NCI-H510A (cell line): ENCODE data around the gene SLC31A2.

Experiments
- DNase-seq: peaks from one replicate; lab custom pipeline; 2025; lab: John Stamatoyannopoulos, UW

The SLC31A2 gene

DNA sequence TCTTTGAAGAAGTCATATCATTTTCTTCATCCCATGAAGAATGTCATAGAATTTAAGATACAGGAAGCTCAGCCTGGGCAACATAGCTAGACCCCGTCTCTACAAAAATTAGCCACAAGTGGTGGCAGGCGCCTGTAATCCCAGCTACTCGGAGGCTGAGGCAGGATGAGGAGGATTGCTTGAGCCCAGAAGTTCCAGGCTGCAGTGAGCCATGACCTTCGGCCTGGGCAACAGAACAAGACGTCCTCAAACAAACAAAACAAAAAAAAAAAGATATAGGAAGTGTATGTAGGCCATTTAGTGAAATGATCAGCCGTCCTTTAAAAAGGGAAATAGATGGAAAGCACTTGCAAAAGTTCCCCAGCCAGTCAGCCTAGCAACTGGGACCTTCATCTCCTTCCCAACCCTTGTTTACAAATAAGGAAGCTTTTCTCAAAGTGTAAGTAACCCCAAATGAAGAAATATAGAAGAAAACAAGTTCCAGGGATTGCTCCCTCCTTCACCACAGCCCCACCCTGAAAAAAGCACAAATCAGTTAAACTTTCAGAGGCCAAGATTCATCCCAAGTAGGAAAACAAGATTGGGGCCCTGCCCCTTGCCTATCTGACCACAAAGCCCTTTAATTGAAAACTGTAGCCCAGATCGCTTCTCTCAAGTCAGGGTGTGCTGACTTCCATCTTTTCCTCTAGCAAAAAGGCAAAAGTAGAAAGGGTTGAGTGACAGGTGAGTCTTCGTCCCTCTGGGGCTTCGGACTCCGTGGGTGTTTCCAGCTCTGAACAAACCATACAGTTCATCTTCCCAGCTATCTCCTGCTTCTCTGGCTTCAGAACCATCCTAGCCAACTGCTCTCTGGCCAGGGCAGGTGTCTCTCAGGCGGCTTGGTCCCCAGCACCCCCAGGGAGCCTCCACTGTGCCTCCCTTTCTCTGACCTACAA is 1.2 kb downstream of the SLC31A2 start:
- DNase-seq, result no peak

DNA sequence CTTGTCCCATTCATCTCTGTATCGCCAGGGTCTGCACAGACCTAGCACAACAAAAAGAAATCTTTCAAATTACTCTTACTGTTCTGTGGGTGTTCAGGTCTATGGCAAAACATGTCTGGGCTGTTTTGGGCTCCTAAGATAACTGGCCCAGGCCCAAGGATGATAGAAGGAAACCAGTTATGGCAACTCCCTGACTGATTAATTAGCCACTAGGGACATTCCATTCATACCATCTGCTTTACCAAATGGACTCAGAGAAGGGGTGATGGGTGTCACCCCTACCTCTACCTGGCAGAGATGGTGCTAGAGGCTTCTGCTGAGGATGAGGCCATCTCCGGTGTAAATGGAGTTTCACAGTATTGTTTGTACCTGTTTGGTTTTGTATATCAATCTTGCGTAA is 1.9 kb downstream of the SLC31A2 start:
- DNase-seq, result no peak

DNA sequence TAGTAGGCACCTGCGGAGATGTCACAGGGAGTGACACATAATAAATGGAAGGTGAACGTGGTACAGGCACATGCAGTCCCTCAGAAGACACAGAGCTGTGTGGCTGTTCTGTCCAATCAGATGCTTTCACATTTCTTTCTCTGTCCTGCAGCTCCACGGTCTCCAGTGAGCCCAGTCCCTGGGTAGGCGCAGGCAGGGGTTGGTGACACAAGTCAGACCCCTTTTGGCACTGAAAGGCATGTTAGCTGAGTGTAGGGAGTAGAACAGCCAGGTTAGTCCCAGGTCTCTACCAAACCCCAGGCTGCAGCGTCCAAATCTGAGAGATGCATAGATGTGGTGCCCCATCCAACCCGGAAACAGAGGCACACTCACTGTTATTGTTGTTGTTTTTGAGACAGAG is 2.8 kb downstream of the SLC31A2 start:
- DNase-seq, result no peak

DNA sequence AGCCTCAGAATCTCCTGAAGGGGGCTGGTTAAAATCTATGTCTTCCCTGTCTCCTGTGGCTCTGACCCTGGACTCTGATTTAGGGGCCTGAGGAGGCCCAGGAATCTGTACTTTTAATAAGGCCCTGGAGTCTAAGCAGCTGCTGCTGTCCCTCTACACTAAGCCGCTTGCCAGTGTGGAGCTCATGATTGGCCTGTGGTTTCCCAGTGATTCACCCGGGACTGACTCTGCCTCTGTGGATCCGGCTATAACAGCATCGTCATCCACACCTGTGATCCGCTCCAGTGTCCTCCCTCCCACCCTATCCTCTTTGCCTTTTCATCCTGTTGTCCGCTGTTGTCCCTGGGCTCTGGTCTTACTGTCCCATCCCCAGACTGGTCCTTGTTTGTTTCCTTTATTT is 3.7 kb downstream of the SLC31A2 start:
- DNase-seq, result no peak

DNA sequence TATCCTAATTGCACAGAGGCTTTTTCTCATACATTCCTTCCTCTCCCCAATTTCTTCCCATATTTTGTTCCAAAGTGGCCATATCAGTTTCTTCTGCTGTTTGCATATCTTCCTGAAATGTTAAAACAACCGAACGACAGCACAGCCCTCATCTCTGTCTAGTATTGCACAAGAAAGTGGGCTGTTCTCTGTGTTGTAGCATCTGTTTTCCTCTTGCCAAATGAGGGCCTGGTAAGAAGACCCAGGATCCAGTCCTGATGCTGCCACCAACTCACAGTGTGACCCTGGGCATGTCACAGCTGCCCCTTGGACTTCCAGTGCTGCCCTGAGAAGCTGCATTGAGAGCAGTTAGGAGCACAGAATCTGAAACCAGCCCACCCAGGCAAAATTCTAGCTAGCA is 4.1 kb downstream of the SLC31A2 start:
- no peak for DNase-seq

DNA sequence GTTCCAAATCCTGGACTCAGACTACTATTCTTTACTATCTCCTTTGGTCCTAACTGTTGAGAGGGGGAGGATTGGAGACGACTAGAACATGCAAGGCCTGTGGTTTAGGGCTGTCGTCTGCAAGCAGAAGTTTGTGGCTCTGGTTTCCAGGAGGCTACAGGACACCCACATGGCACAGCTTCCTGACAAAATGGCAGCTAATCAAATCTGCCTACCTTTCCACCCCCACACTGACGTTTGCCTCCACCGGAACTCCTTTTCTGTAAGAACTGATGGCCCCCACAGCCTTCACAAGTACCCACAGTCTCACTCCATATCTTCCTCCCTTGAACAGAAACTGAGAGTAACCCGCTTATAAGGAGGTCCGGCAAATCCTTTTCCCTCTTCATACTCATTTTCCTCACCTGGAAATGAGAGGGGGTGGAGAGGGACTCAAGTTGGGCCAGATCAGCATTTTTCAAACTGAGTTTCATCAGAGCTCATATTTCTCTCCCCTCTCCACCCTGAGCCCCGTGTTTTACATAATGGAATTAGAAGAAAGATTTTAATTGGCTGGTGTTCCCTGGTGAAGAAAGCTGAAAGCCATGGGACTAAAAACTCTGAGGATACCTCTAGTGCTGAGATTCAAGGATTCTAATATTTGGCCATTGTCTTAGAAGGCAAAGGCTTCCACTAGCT is 5.2 kb downstream of the SLC31A2 start:
- DNase-seq, result no peak

DNA sequence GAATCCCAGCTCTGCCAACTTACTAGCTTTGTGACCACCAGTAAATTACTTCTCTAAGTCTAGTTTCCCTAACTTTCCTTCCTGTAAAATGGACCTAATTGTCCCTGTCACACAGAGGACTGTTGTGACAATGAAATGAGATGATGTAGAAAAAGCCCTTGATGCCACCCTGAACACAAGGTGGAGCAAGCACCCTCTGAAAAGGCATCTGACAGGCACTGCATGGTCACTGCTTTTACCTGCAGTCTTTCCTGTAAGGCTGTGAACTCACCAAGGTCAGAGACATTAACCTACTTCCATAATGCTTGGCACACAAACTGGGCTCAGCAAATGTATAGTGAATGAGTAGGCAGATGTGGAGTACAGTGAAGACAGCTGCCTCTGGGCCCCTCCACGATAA is 6.1 kb downstream of the SLC31A2 start:
- DNase-seq, result no peak

DNA sequence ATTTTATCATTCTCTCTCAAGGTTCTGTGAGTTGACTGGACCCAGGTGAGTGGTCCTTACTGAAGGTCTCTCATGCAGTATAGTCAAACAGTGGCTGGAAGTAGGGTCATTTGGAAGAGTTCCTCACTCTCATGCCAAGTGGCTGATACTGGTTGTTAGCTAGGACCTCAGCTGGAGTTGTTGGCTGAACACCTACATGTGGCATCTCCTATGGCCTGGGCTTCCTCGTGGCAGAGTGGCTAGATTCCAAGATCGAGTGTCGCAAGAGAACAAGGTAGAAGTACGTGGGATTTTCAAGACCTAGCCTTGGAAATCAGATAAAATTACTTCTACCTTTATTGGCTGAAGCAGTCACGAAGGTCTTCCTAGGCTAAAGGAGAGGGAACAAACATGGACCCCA is 7.6 kb downstream of the SLC31A2 start:
- no peak for DNase-seq

DNA sequence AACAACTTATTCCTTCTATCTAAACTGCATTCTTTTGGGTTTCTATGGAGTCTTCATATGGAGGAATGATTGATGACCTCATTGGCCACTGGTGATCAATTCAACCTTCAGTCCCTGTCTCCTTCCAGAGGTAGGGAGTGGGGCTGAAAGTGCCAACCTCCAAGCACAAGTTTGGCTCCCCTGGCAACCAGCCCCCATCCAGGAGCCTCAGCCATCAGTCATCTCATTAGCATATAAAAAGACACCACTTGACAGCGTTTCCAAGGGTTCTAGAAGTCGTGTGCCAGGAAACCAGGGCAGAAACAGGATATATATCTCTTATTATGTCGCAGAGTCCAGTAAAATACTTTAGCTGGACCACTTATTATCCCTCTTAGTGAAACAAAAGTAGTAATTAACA is 9.8 kb downstream of the SLC31A2 start:
- DNase-seq, result no peak

DNA sequence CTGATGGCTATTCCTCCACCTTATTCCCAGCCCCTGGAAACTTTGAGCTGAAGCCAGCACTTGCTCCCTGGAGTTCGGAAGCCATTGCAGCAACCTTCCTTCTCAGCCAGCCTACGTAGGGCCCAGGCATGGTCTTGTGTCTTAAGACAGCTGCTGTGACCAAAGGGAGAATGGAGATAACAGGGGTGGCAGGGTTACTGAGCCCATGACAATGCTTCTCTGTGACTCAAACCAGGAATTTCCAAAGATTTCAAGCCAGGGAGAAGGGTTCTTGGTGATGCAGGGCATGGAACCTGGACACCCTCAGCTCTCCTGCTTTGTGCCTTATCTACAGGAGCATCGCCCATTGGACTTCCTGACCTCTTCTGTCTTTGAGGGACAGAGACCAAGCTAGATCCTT is 12.2 kb downstream of the SLC31A2 start:
- no peak for DNase-seq

DNA sequence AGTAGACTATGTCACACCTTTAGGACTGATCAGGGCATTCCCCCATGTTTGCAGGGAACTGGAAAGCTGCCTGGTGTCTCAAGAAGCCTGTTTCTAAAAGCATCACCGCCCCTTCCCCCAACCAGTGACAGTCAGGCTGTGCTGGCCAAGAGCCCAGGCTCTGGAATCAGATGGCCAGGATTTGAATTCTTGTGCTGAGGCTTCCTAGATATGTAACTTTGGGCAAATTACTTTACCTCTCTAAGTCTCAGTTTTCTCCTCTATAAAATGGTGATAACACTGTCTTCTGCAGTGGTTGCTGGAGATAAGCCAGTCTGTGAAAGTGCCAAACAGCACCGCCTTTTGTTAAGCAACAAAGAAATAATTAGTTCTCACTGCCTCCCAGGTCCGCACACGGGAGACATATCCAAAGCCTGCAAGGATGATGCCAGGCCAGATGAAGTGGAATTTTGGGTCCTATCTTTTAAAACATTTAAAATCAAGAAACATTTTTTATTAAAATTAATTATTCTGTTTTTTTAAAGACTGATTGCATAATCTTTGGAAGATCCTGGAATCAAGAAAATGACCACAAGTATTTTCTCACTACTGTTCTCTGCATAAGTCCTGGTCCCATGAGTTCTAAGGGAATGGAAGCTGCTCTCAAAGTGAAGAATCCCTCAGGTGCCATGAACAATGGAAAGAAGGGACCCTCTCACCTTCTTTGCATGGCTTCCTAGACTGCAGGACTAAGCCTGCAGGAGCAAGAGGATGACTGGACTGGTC is 13.9 kb downstream of the SLC31A2 start:
- DNase-seq, result no peak

DNA sequence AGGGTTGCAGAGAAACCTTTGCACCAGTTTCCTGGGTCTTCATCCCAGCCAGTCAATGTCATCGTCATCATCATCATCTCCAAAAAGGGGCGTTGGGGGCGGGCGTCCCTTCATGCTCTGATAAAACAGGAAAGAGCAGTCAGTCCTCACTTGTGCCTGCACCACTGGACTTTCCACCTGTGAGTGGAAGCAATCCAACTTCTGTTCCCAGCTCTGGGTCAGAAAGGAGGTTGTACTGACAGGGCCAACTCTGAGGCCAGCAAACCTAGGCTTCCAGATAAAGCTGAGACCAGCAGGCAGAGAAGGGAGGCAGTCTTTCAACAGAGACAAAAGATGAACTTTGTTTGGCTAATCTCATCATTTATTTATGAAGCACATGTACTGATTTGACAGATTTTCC is 15.2 kb downstream of the SLC31A2 start:
- DNase-seq, result no peak

DNA sequence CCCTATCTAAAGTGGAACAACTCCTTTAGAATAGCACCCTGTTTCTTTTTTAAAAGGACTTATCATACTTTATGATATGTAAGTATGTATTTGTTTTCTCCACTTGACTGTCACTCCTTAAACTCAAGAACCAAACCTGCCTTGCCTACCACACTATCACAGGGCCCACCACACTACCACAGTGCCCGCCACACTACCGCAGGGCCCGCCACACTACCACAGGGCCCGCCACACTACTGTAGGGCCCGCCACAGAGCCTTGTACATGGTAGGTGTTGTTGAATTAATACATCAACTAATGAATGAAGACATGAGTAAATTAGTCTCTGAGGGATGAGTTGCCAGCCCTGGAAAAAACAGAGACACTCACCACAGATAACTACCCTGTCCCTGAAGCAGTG is 18.0 kb downstream of the SLC31A2 start:
- no peak for DNase-seq

DNA sequence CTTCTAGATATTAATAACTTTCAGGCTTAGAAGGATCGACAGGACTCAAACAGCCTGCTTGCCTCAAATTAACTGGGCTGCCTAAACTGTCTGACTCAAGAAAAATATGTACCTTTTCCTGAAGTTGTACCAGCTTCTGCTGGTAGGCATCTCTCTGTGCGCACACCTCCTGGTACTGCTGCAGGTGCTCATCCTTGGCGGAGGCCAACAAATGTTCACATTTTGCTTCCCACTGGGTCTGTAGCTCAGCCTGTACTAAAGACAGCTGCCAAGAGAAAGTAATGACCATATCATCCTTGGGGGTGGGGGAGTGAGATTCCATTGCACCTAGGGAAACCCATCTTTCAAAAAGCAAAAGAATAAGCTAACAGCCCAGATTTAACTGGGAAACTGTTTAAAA is 22.5 kb downstream of the SLC31A2 start:
- DNase-seq, result no peak

DNA sequence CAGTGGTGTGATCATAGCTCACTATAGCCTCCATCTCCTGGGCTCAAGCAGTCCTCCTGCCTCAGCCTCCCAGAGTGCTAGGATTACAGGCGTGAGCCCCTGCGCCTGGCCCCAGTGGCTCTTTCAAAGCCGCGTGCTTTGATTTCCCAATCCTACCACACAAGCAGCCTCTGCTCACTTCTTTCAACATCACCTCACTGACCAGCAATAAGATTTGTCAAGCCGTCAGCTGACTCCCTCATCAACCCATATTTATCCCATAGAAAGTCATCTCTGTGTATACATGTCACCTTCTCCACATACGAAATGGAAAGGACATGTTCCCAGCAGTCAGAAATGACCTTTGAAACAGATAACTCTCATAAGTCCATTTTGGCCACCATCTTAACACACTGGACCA is 26.0 kb downstream of the SLC31A2 start:
- no peak for DNase-seq

DNA sequence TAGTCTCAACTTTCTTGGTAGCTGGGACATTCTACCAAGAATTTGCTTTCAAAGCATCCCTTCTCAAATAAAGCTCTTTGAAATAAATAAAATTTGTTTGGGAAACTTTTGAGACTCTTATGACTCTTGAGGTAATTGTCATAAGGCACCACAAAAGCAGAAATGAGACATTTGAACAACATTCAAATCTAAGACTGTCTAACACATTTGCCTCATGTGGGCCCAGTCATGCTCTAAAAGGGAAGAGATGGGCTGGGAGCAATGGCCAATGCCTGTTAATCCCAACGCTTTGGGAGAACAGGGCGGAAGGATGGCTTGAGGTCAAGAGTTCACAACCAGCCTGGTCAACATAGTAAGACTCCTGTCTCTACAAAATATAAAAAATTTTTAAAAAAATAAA is 26.4 kb downstream of the SLC31A2 start:
- DNase-seq, result no peak

DNA sequence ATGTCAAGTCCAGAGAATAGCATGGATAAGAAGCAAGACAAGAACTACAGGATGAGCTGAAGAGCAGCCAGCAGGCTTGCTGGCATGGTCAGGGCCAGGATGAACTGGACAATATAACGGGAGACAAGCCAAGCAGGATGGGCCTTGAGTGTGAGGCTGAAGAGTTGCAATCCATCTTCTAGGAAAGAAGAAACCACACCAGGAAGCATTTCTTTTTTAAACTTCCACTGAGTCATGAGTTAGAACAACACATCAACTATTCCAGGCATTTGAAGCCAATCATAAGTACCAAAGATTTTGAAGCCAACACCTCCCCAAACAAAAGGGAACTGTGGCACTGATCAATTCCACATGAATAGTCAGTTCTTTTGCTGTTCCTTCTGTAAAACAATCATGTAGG is 27.3 kb downstream of the SLC31A2 start:
- DNase-seq, result no peak

DNA sequence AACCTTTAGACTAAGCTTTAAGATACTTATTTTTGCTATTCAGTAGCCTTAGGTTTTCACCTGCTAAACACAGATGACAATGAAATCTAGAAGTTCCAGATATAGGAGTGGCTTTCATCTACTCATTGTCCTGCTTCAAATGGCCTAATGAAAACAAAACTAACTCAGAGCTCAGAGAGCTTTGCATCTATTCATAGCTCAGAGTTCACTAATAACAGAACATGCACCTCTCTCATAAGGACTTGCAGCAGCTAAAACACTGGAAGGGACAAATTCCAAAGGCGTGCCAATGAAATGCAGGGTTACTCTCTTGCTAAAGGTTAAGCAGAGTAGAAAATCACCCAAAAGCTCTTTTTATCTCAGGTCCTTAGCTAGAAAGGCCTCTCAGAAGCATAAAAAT is 29.0 kb downstream of the SLC31A2 start:
- no peak for DNase-seq

DNA sequence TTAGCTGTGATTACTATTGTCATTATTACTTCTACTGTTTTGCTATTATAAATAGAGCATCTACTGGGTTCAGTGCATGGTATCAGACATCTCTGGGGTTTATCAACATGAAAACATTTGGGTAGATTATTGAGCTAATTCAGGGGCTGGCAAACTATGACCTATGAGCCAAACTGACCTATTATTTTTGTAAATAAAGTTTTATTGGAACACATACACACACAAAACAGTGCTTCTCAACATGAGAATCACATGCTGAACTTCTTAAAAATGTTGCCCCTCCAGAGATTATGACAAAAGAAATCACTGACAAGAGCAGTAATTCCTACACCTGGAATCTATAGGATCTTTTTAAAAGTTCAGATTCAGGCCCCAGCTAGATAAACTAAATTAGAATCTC is 30.4 kb downstream of the SLC31A2 start:
- no peak for DNase-seq

DNA sequence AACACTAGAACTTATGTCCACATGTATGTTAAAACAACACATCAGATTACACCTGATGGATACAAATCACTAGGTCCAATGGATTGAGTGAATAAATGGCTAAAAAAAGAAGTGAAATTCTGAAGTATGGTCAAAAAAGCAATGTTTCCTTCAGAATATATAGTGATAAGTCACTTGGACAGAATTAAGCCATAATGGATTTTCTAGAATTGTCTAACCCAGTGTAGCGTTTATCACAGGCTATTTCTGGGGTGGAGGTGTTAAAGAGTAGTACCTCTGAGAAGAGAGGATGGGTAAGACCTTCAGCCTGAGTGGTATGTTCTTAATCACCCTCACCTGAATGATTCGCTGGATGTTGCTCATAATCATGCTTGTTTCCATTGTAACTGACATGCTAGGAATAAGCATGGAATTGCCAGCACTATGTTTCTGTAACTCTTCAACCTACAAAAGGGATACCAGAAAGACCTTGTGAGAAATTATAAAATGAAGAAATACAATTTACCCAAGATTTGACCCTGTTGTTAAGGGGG is 33.2 kb downstream of the SLC31A2 start:
- no peak for DNase-seq

DNA sequence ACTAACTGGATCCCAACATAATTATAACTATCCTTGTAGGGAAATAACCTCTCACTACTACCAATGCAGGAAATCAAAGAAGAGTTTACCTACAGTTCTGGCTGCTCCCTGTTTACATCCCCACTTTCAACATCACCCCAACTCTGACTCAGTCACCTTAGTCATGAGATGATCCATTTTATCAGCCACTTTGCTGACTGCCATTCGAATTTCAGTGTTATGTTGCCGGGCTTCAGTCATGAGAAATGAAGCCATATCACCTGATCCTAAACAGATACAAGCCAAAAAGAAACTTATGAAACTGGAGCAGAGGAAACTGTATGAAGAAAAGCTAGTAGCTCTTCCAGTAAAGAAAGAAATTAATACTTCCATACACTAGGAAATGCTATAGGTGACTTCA is 33.7 kb downstream of the SLC31A2 start:
- no peak for DNase-seq

DNA sequence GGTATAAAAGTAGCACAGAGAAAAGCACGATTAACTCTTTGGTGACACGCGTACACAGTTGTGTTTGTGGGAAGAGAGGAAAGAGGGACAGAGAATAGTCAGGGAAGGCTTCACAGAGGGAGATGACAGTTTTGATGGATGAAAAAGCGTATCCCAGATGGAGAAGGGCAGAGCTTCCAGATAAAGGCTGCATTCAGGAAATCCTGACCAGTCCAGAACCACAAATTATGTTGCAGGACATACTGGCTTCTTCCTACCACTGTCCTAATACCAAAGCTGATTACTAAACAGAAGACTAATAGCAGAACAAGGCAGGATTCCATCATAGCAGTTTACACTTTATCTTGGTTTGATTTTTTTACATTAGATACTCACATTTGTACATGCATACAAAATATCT is 34.5 kb downstream of the SLC31A2 start:
- DNase-seq, result no peak
